GM19238 (cell line): ENCODE measurements around the gene ST7L.

Experiments used
- DNase-seq: peaks from one replicate; pipeline ENCODE4 v3.0.0; 2011; ENCODE audit warnings: low spot score; ENCODE audit not compliant: insufficient read length

Gene ST7L

DNA sequence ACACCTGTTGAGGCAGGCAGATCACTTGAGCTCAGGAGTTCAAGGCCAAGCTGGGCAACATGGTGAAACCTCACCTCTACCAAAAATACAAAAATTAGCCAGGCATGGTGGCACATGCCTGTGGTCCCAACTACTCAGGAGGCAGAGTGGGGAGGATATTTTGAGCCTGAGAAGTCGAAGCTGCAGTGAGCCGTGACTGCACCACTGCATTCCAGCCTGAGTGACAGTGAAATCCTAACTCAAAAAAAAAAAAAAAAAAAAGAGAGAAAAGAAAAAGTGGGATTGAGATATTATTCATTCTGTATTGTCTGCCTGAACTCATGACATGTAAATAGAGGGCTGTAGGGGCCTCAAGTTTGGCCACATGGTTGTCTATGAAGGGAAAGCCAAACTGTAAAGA, 72.9 kb downstream of the ST7L start:
- no peak for DNase-seq

DNA sequence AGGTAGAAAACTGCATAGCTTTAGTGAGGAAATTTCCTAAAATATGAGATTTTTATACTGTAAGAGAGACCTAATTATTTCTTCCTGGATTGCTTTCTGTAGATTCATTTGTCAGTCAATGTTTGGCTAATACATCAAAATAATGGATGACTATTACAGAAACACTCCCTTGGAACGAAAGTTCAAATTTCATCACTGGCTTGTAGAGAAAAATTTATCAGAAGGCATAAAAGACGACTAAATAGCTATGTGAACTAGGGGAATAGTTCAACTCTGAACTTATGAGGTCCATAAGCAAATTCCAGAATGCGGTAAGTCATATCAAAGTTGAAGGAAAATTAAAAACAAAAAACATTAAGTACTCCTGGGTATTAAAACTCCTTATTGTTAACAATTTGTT, 74.2 kb downstream of the ST7L start:
- no peak for DNase-seq

- no peak for DNase-seq
Observed at GRCh38 chr1:112544011-112544688, 74.8 kb downstream of the ST7L start.

GRCh38 chr1:112542206-112542973, 76.6 kb downstream of the ST7L start:
- no peak for DNase-seq

DNA sequence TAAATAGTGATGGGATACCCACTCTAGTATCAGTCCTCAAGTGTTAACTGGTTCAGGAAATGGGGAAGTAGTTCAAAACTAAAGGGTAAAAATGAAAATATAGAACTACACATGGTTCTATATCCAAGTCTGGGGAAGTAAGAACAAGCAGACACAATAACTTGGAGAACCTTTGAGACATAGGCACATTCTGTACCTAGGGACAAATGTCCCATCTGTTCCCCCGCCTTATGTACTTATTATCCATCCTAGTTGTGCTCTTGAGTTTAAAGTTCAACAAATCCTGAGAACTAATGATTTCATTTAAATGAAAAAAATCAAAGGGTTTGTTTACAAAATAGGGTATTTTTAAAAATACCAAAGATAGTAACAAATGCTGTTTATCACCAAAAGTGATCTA, 77.6 kb downstream of the ST7L start:
- DNase-seq = no peak

GRCh38 chr1:112540226-112540794, 78.6 kb downstream of the ST7L start:
- DNase-seq = no peak

GRCh38 chr1:112538883-112539282, 80.1 kb downstream of the ST7L start:
- DNase-seq = no peak

GRCh38 chr1:112537456-112537855, 81.5 kb downstream of the ST7L start:
- DNase-seq = no peak

GRCh38 chr1:112536561-112536960, 82.4 kb downstream of the ST7L start:
- no peak for DNase-seq

DNA sequence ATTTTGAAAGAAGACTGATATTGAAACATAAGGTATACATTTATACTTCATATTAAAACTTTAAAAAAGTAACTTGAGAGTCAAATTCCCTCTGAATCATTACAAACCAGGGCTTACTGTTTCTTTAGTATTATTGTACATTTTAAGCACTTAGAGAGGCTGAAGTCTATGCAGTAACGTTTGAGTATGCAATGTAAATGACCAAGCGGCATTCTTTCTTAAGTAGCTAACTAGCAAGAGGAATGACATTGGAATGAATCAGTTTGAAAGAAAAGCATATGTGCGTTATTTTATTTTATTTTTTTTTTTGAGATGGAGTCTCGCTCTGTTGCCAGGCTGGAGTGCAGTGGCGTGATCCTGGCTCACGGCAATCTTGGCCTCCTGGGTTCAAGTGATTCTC, 85.9 kb downstream of the ST7L start:
- no peak for DNase-seq

DNA sequence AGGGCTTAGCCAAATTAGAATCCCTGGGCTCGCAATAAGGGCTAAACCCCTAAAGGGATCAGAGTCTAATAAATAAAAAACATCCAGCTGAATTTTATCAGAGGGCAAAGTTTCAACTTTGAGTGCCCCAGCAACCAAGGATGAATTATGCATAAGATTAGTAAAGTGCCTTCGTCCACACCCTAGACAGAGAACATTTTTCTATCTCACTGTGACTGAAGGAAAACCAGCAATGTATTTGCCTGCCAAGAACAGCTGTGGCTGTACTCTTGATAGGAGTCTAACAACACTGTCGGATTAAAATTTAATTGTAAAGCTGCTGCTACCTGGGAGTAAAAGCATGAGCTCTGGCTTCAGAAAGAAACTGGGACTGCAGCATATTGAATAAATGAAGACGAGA, 86.9 kb downstream of the ST7L start:
- no peak for DNase-seq

- DNase-seq = no peak
Observed at GRCh38 chr1:112530832-112531231, 88.1 kb downstream of the ST7L start.

DNA sequence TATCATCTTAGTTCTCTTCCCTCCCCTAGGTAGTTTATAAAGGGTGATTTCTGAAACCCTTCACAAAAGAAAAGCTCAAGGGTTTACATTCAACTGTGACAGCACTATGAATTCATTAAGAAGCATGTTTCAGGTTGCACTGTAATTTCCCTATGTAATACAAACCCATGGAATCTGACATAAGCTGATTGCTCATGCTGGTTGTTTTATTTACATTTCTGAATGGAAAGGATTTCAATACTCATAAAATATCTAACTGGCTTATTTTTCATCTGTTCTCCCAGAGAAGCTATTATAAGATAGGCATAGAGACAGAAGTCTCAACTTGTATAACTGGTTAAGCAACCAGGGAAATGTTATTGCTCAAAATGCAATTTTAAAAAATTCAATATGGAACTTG, 89.6 kb downstream of the ST7L start:
- no peak for DNase-seq

- DNase-seq = no peak
Observed at GRCh38 chr1:112528076-112528475, 90.9 kb downstream of the ST7L start.

GRCh38 chr1:112527266-112528010, 91.5 kb downstream of the ST7L start:
- DNase-seq = no peak

DNA sequence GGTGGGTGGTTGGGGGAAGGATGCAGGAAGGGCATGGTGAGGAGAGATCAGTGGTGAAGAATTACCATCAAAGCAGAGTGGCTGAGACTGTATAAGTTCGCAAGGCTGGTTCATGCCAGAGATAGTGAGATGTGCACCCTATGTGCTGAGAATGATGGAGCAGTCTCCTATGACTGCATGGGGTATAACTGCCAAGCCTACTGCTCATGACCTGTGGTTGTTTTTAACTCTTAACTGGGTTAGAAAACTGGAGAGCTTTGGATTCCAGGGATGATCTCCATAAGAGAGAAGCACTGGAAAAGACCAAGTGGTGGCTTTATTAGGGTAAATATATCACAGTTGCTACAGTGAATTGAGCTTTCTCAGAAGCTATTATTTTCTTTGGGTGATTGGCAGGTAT, 94.0 kb downstream of the ST7L start:
- no peak for DNase-seq

DNA sequence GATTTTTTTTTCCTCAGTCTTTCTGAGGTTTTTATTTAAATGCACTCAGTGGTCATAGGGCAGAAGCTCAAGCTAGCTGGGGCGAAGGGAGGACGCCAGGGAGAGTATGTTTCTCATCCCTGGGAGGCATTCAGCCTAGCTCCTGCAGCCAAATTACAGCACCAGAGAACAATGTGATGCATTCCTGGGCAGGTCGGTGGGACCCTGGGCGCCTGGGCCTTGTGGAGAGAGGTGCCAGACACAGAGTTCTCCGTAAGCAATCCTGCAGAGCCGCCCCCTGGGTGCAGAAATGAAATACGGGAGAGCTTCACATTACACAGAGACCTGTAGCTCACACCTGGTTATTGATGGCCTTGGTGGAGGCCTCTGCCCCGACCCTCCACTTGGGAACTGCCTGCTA, 94.7 kb downstream of the ST7L start:
- no peak for DNase-seq

GRCh38 chr1:112522621-112523020, 96.3 kb downstream of the ST7L start:
- no peak for DNase-seq

DNA sequence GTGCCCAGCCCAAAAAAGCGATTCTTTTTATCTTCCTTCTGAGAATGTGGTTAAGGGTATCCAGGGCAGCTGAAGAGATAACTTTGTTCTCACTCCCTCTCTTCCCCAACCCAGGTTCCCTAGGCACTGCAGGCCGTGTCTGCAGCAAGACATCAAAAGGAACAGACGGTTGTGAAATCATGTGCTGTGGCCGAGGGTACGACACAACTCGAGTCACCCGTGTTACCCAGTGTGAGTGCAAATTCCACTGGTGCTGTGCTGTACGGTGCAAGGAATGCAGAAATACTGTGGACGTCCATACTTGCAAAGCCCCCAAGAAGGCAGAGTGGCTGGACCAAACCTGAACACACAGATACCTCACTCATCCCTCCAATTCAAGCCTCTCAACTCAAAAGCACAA, 98.8 kb downstream of the ST7L start:
- DNase-seq = no peak

GRCh38 chr1:112518186-112518585, 100.8 kb downstream of the ST7L start:
- no peak for DNase-seq

DNA sequence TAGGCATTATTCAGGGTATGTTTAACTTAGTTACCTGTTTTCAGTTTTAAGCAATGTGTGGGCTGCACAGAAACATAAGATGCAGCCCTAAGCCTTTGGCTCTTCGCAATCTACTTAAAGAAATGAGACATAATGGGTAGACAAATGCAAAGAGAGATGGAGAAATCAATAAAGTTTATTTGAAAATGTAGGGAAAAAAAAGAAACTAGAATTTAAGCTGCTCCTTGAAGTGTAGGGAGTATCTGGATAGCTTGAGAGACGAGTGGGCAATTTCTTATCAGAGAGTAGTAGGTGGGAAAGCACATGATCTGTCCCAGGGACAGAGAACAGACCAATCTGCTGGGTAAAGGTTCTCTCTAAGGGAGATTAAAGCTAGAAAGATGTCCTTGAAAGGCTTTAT, 101.3 kb downstream of the ST7L start:
- DNase-seq = no peak

- no peak for DNase-seq
Observed at GRCh38 chr1:112517231-112517630, 101.7 kb downstream of the ST7L start.
